M059J (cell line): Measurements from ENCODE around the gene PYGM. TPM values are rescaled to one million over a fixed set of nuclear protein-coding genes. Genes with fewer than 3 reads are reported as not detected.

Experiments used
- DNase-seq: peaks from one replicate; pipeline ENCODE4 v3.0.0-alpha.2; 2012; ENCODE audit warnings: low read depth
- total RNA-seq: library from RNA; depleted of rRNA; stranded (reverse); fragments of >200 nt; shearing (Covaris generic); gene quantifications from 2 replicates; pipeline ENCODE4 v1.2.3, GENCODE V29; 2014; rRNA removed

PYGM gene
- total RNA-seq: 0.05 and 0.10 TPM in 2 replicates

- peak; percentile 26 for DNase-seq
Measured at GRCh38 chr11:64759722-64760719, at the start of gene PYGM. TSS of gene PYGM (minus strand) at chr11:64759974. CDS start at chr11:64759898, 76 bp downstream.

DNA sequence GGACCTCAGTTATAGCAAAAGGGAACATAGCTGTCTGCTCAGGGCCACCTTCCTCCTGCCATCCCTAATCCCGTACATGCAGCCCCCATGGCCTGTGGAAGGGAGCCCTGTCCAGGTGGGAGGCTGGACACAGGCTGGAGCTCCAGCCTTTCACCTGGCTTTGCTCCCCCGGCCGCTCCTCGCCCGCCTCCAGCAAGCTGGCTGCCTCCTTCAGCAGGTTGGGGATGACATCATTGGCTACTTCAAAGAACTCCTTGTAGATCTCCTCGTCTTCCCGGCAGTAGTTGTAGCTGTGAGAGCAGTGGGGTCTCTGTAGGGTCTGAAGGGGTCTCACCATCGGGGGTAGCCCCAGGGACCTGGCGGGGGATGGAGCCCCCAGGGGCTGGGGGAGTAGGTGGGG is 45.7 kb upstream of the PYGM start:
- no peak for DNase-seq

DNA sequence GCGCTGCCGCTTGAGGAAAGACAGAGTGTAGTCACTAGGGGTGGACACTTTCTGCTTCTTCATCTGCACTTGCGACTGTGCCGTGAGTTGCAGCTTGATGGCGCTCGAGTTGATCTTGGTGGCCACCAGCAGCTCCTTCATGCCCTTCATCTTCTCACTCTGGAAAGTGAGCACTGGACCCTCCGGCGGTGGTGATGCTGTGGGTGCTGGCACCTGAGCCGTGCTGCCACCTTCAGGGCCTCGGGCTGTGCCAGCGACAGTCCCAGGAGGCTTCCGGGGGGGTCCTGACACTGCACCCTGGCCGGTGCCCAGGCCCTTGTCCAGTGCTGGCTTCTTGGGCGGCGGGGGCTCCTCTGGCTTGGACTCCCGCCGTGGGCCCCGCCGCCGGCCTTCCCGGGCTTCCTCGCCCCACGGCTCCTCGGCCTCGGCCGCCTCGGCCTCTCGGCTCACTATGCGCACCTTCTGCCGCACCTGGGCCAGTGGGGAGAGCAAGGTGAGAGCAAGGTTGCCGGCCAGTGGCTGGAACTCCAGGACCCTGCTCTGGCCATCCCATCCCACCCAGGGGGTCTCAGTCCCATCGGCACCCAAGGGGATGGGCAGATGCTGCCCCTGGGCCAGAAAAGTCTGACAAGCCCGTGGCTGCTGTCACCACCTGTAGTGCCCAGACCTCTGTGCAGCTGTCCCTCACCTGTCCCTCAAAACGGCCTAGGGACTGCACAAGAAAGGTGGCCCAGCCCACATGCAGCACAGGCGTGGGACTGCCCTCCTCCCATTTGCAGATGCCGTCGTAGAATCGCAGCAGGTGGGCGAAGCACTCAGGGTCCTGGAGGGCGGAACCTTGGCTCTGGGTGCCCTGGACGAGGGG is 44.8 kb upstream of the PYGM start:
- DNase-seq: no peak

- DNase-seq: no peak
Measured at GRCh38 chr11:64803846-64804345, 44.1 kb upstream of the PYGM start.

GRCh38 chr11:64803158-64803845 is 43.5 kb upstream of the PYGM start, which contains the start of gene MAP4K2:
TSS of gene MAP4K2 (minus strand) at chr11:64803214. CDS start at chr11:64803149, 65 bp downstream.
- DNase-seq: peak; percentile 88

DNA sequence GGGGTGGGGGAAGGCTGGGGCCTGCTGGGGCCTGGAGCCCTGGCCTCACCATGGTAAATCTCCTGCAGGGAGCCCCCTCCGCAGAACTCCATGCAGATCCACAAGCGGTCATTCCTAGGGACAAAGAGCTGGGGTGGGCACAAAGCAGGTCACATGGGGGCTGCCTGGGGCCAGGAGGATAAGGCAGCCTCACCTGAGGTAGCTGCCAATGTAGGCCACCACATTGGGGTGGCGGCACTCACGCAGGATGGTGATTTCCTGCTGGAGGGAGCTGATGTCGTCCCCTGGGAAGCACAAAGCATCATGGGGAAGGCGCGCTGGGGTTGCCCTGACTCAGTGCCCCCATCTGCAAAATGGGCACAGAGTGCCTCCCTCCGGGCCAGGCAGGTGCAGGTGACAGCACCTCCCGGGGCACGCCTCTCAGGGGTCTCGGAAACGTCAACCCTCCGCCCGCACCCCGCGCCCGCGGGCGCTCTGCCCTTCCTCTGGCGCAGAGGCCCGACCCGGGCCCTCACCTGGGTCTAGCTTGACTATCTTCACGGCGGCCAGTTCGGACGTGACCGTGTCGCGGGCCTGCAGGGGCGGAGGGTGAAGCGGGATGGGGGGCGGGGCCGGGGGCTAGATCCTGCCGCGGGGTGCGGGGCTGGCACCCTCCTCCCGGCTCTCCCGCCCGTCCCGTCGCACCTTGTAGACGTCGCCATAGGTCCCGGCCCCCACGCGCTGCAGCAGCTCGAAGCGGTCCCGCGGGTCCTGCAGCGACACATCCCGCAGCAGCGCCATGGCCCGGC is 42.8 kb upstream of the PYGM start:
- no peak for DNase-seq

GRCh38 chr11:64801561-64802369 is 42.0 kb upstream of the PYGM start:
- DNase-seq: no peak

DNA sequence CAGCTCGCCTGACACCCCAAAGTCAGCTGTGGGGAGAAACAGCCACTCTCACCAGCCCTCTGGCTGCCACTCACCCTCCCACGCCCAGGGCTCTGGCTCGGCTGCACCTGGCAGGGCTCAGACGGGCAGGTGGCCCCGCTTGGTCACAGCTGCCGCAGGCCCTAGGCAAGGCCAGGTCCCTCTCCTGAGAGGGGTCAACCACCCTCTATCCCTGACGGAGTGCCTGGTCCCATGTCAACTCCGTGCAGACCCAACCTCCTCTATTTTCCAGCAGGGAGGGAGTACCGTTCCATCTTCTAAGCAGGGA is 41.3 kb upstream of the PYGM start:
- no peak for DNase-seq

- DNase-seq: no peak
Measured at GRCh38 chr11:64800303-64801157, 40.8 kb upstream of the PYGM start.

DNA sequence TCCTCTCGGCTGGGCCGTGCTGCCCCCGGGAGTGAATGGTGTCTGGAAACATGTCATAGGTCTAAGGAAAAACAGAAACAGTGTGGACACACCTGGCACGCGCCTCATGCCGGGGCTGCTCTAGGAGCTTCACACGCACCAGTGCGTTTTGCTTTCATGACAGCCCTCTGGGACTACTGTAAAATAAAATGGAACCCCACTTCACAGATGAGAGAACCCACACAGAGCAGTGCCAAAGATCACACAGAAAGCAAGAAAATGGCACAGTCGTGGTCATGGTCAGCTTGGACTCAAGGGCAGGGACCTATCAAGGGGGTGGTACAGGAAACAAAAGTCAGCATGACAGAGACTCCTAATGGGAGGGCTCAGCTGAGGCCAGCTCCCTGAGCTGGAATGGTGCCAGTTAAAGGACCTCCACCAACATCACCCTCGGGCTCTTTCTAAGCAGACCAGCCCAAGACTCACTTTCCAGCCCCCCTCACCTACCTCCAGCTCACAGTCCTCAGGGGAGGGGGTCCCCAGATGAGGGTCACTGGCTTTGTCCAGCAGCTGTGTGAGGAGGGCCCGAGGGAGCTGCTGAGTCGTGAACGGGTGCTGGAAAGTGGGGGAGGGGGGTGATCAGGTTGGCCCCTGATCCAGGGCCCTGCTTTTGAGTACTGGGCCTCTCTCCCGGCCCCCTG is 40.0 kb upstream of the PYGM start:
- peak; percentile 14 for DNase-seq

- no peak for DNase-seq
Measured at GRCh38 chr11:64799256-64799622, 39.5 kb upstream of the PYGM start.

- DNase-seq: no peak
Measured at GRCh38 chr11:64796757-64797541, 37.2 kb upstream of the PYGM start.

DNA sequence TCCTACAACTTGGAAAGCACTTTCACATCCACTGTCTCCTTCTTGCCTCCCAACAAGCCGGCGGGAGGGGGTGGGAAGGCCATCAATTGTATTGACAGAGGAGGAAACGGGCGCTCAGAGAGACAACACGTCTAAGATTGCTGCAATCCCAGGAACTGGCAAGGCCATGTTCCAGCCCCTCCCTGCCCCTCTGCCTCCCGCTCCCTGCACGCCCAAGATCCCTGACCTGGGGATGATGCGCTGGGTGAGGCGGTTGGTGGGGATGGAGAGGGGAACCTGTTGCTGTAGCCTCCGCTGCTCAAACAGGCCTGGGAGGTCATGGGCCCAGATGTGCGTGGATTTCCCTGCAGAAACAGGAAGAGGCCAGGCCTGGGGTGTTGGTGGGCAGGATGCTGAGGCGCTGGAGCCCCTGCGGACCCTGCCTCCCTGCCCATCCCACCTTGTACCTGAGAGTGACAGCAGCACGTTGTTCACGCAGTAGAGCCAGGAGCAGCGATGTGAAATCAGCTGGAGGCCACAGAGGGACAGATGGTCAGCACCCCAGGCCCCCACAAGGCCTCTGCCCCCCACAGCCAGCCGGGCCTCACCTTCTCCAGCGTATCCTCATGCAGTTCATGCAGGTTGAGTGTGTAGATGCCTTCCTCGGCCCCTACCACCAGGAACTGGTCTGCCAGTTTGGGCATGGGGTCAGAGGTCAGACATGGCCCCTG is 36.4 kb upstream of the PYGM start:
- no peak for DNase-seq

DNA sequence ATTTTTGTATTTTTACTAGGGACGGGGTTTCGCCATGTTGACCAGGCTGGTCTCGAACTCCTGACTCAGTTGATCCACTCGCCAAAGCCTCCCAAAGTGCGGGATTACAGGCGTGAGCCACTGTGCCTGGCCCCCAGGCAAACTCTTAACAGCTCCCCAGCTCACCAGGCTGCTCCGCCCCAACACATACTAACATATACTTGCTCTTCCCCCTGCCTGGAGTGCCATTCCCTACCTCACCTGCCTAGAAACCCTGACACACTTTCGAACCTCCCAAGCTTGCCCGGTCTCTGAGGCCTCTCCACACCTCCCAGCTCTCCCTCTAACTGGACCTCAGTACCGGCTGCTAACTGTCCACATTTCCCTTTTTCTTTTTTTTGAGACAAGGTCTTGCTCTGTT is 34.8 kb upstream of the PYGM start:
- DNase-seq: no peak

- DNase-seq: no peak
Measured at GRCh38 chr11:64793271-64794160, 33.7 kb upstream of the PYGM start.

- no peak for DNase-seq
Measured at GRCh38 chr11:64792482-64792881, 32.7 kb upstream of the PYGM start.
